ENCODE measurements around the gene ROS1.

DNA sequence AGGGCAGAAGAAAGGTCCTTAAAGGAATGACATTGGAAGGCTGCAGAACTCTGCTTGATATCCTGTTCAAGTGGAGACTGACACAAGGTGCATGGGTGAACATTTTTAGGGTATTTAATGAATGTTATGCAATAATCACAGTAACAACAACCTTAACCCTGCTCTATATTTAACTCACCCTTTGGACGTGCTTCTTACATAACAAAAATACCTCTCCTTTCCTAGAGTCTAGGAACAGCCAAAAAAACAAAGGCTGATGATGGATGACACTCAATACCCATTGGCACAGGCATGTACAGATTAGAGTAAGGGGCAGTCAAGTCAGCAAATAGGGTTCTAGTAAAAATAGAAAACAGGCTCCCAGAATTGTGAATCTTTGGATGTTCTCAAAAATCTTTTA is 30.6 kb downstream of the ROS1 start:
- TF ChIP-seq POLR2AphosphoS5 (IDR thresholded peaks at IDR 0.05; ENCODE audit: insufficient read depth, low read depth, low read length) (no peak), EZH2 (IDR thresholded peaks at IDR 0.05; ENCODE audit: borderline replicate concordance, low read depth, low read length, severe bottlenecking) (no peak), POLR2A (IDR thresholded peaks at IDR 0.05; ENCODE audit: low read depth, low read length) (no peak)
- TF ChIP-seq, protein P1, sequence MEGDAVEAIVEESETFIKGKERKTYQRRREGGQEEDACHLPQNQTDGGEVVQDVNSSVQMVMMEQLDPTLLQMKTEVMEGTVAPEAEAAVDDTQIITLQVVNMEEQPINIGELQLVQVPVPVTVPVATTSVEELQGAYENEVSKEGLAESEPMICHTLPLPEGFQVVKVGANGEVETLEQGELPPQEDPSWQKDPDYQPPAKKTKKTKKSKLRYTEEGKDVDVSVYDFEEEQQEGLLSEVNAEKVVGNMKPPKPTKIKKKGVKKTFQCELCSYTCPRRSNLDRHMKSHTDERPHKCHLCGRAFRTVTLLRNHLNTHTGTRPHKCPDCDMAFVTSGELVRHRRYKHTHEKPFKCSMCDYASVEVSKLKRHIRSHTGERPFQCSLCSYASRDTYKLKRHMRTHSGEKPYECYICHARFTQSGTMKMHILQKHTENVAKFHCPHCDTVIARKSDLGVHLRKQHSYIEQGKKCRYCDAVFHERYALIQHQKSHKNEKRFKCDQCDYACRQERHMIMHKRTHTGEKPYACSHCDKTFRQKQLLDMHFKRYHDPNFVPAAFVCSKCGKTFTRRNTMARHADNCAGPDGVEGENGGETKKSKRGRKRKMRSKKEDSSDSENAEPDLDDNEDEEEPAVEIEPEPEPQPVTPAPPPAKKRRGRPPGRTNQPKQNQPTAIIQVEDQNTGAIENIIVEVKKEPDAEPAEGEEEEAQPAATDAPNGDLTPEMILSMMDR (IDR thresholded peaks at IDR 0.05; ENCODE audit: extremely low read depth in 1 of 2, insufficient read depth in 1 of 2, low read depth in 1 of 2, low read length in 2 of 2), result no peak
- TF ChIP-seq, protein P2, sequence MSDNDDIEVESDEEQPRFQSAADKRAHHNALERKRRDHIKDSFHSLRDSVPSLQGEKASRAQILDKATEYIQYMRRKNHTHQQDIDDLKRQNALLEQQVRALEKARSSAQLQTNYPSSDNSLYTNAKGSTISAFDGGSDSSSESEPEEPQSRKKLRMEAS (IDR thresholded peaks at IDR 0.05; ENCODE audit: insufficient read depth, insufficient read length), result no peak
